ENCODE data around the gene MAP6. TPM values are rescaled to one million over a fixed set of nuclear protein-coding genes. Genes with fewer than 3 reads are reported as not detected.

Gene MAP6
- total RNA-seq, 2 experiments from 2014 or later, result not detected

DNA sequence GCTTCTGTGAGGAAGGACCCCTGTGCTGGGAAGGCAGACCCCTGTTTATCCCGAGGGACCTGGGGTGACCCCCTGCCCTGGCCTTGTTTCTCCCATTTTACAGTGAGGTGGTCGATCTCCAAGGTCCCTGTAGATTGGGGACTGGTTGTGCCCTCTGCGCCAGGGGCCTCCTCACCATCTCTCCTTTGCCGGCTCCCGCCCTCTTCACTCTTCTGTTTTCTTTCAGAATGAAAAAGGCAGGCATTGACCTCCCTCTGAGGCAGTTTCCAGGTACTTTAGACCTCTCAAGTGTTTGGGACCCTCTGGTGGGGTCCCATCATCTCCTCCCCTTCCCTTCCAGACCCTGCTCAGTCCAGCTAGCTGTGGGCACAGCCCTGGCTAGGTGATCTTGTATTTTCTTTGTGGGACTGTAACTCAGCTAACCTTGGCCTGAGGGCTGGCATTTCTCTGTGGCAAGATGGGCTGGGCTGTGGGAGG, 105.3 kb downstream of the MAP6 start:
- ChIA-PET POLR2A (no interaction called here), CTCF (interaction anchor here (0.8 kb wide), 1 partner anchor 12 kb away, joined by 3 read pairs; no protein-coding TSS in a partner anchor)
- DNase-seq (no peak), ATAC-seq (no peak)
- H3K27me3 Mint-ChIP-seq (ENCODE audit: low read depth), result peaks cover 2% of the 10 kb centered on the region
- peak overlapping the region; percentile 96 for H3K4me3 Mint-ChIP-seq
- peaks cover 3% of the 10 kb centered on the region for H3K36me3 Mint-ChIP-seq (ENCODE audit: low read depth)
- peaks cover 64% of the 10 kb centered on the region for H3K4me1 Mint-ChIP-seq (ENCODE audit: low read depth)
- H3K9me3 Mint-ChIP-seq (ENCODE audit: insufficient read depth), result no peaks in the 10 kb centered on the region
- peak overlapping the region; percentile 97 for H3K27ac Mint-ChIP-seq

DNA sequence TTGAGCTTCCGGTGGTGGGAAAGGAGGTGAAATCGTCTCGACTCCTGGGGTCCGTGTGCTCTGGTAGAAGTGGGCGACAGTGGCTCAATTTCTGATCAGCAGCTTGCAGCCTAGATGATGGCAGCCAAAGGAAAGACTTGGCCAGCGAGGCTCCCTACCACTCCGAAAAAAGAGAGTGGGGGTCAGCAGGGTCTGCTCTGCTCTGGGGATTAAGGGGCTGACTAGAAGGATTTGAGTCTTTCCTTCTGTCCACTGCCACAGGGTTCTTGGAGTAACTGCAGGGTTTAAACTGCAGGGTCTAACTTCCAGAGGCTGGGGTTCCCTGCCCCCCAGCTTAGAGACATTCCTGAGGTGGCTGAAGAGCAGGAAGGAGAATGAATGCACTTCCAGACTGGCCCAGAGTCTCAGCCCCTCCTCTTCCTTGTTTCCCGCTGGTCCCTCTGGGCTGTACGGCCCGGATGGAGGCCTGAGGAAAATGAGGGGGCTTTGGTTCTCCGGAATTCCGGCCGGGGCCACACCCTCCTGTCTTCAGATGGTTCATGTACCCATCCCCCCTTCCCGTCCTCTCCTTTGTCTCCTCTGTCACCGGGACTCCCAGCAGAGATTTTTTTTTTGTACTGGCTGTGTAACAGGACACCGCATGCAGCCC, 105.9 kb downstream of the MAP6 start:
- CTCF ChIA-PET, result interaction anchor here (0.7 to 0.9 kb wide), 2 partner anchors 15 to 37 kb away, joined by 3 read pairs; partner anchors contain the start of gene GDPD5
- Mint-ChIP-seq H3K36me3 (ENCODE audit: low read depth) (no peaks in the 10 kb centered on the region), H3K4me3 (peak overlapping the region; percentile 96), H3K27ac (peak overlapping the region; percentile 97), H3K9me3 (ENCODE audit: insufficient read depth) (no peaks in the 10 kb centered on the region), H3K27me3 (ENCODE audit: low read depth) (peaks cover 2% of the 10 kb centered on the region), H3K4me1 (ENCODE audit: low read depth) (peaks cover 64% of the 10 kb centered on the region)
- POLR2A ChIA-PET, result interaction anchor here (0.8 to 1.5 kb wide), 5 partner anchors 11 to 288 kb away, joined by 3 read pairs; no protein-coding TSS in a partner anchor
- ATAC-seq (no peak), DNase-seq (no peak)

DNA sequence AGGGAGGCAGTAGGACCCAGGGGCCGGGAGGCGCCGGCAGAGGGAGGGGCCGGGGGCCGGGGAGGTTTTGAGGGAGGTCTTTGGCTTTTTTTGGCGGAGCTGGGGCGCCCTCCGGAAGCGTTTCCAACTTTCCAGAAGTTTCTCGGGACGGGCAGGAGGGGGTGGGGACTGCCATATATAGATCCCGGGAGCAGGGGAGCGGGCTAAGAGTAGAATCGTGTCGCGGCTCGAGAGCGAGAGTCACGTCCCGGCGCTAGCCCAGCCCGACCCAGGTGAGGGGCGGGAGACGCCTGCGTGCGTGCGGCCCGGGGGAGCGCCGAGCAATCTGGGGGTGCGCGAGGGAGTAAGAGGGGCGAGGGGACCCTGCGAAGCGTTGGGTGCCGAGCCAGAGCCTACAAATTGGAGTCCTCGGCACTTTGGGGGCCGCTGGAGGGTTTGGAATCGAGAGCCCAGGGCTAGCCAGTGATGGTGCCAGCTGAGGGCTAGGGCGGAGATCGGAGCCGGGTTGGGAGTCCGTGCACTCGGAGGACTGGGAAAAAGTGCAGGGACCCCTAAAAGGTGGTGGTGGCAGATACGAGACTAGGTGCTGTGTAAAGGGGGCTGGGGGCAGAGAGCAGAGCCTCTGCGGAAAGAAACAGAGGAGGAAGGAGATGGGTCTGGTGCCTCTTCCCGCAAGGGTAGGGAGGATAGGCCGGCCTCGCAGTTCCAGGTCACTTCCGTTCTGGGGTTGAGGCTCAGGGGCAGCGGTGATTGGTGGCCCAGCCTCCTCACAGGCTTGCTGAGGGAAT, 106.6 kb downstream of the MAP6 start, which contains the start of gene SERPINH1:
Gene SERPINH1 (plus strand): TSS at position 206 of the 788 bp plus-strand sequence. CDS start 4,097 bp downstream, outside the sequence.
- Mint-ChIP-seq H3K4me1 (ENCODE audit: low read depth) (peaks cover 64% of the 10 kb centered on the region), H3K27me3 (ENCODE audit: low read depth) (peaks cover 2% of the 10 kb centered on the region), H3K36me3 (ENCODE audit: low read depth) (no peaks in the 10 kb centered on the region), H3K27ac (peak within 1 kb of the TSS; percentile 97), H3K9me3 (ENCODE audit: insufficient read depth) (no peaks in the 10 kb centered on the region), H3K4me3 (peak within 1 kb of the TSS; percentile 96)
- ChIA-PET CTCF (interaction anchor here (0.7 to 1.9 kb wide), 3 partner anchors 15 to 36 kb away, joined by 3 to 6 read pairs (median 3); partner anchors contain the start of gene GDPD5), POLR2A (interaction anchor here (0.8 to 1.7 kb wide), 11 partner anchors 8 to 287 kb away, joined by 3 to 6 read pairs (median 3); no protein-coding TSS in a partner anchor)
- peak; percentile 76 for ATAC-seq
- peak; percentile 69 for DNase-seq

DNA sequence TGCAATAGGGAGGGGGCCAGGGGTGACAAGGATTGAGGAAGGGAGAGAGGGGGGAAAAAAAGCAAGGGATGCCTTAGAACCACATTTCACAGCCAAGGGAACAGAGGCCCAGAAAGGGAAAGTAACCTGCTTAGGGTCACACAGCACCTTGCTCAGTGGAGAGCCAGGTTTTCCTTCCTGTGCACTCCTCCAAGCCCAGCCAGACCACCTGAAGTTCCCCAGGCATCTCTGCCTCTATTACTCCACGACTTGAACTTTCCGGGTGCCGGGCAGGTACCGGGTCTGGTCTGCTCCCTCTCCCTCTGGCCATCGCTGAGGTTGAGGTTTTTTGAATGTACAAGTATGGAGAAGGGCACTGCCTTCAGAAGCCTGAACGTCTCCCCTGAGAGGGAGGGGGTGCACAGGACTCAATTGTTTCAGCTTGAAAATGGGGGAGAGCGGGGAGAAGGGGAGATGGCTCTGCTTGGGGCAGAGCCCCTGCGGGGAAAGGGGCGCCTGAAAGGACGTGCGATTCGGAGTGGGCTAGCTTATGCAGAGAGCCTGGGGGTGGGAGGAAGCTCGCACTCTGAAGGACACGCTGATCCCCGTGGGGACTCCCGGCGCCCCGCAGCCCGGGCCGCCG, 107.3 kb downstream of the MAP6 start:
- Mint-ChIP-seq H3K4me1 (ENCODE audit: low read depth) (peaks cover 59% of the 10 kb centered on the region), H3K9me3 (ENCODE audit: insufficient read depth) (no peaks in the 10 kb centered on the region), H3K27me3 (ENCODE audit: low read depth) (peaks cover 2% of the 10 kb centered on the region), H3K36me3 (ENCODE audit: low read depth) (no peaks in the 10 kb centered on the region), H3K27ac (peak overlapping the region; percentile 97), H3K4me3 (peak overlapping the region; percentile 96)
- ChIA-PET POLR2A (interaction anchor here (0.9 to 1.7 kb wide), 8 partner anchors 8 to 27 kb away, joined by 3 to 6 read pairs (median 3); no protein-coding TSS in a partner anchor), CTCF (interaction anchor here (1.4 to 1.9 kb wide), 2 partner anchors 15 to 313 kb away, joined by 3 to 6 read pairs; no protein-coding TSS in a partner anchor)
- no peak for DNase-seq
- peak; percentile 60 for ATAC-seq

DNA sequence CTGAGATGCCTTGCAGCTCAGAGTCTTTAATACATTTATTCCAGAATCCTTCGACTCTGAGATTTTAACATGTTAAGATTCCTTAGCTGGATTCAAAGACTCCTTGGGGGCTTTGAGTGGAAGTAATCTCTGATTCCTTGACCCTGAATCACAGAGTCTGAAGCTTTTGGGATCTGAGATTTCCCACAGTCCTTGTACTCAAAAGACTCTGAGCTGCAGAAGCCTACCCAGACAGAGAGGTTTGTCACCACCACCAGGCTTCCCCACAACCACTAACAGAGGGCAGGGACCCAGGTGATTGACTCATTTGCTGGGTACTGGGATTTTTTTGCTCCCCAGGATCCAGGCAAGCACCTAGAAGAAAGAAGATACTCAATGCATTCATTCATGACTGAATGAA, 108.2 kb downstream of the MAP6 start:
- Mint-ChIP-seq H3K4me1 (ENCODE audit: low read depth) (peaks cover 50% of the 10 kb centered on the region), H3K27ac (peak overlapping the region; percentile 67), H3K36me3 (ENCODE audit: low read depth) (no peaks in the 10 kb centered on the region), H3K4me3 (peak overlapping the region; percentile 96), H3K27me3 (ENCODE audit: low read depth) (peaks cover 2% of the 10 kb centered on the region), H3K9me3 (ENCODE audit: insufficient read depth) (no peaks in the 10 kb centered on the region)
- DNase-seq, result no peak
- ChIA-PET CTCF (interaction anchor here (1.4 to 1.9 kb wide), 2 partner anchors 14 to 312 kb away, joined by 3 to 6 read pairs; no protein-coding TSS in a partner anchor), POLR2A (interaction anchor here (0.5 to 1.7 kb wide), 4 partner anchors 8 to 92 kb away, joined by 3 to 6 read pairs (median 5); no protein-coding TSS in a partner anchor)
- no peak for ATAC-seq

DNA sequence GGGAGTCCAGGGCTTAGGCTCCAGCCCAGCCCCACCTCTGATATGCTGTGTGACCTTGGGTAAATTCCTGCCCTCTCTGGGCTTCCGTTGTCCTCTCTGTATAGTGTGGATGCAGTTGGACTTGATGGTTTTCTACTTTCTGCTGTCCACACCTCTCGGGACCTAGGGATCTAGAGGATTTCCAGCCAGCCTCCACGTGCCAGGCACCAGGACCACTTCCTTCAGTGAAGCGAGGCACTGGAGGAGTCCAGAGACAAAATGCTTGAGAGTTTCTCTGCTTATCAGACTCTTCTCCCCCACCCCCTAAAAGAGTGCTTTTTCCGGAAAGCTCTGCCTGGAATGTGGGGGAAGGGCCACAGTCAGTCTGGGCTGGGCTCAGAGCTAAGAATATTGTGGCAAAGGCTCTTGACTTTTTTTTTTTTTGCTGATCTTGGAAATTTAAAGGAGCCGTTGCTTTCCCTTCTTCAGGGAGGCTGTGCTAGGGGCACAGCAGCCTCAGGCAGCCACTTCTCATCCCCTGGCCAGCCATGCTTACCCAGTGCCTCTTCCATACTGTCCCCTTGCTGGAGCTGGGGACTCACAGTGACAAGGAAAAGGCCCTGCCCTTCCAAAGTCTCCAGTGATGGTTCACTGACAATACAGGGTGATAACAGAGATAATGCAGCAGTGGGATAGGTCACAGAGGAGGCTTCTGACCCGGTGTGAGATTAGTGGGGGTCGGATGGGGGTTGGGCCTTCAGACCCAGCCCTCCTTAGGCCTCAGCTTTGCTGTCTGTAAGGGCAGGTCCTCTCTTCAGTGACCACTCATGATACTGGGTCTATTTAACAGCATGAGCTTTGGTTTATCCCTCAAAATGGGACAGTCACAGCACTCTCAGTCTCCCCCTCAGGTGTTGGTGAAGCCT, 109.6 kb downstream of the MAP6 start:
- Mint-ChIP-seq H3K4me1 (ENCODE audit: low read depth) (peaks cover 36% of the 10 kb centered on the region), H3K27ac (no peak overlapping the region), H3K36me3 (ENCODE audit: low read depth) (no peaks in the 10 kb centered on the region), H3K27me3 (ENCODE audit: low read depth) (peaks cover 2% of the 10 kb centered on the region), H3K4me3 (no peak overlapping the region), H3K9me3 (ENCODE audit: insufficient read depth) (no peaks in the 10 kb centered on the region)
- DNase-seq (no peak), ATAC-seq (no peak)
- CTCF ChIA-PET, result interaction anchor here (1.7 kb wide), 1 partner anchor 12 kb away, joined by 3 read pairs; no protein-coding TSS in a partner anchor
- POLR2A ChIA-PET, result interaction anchor here (0.6 kb wide), 1 partner anchor 189 kb away, joined by 3 read pairs; no protein-coding TSS in a partner anchor

DNA sequence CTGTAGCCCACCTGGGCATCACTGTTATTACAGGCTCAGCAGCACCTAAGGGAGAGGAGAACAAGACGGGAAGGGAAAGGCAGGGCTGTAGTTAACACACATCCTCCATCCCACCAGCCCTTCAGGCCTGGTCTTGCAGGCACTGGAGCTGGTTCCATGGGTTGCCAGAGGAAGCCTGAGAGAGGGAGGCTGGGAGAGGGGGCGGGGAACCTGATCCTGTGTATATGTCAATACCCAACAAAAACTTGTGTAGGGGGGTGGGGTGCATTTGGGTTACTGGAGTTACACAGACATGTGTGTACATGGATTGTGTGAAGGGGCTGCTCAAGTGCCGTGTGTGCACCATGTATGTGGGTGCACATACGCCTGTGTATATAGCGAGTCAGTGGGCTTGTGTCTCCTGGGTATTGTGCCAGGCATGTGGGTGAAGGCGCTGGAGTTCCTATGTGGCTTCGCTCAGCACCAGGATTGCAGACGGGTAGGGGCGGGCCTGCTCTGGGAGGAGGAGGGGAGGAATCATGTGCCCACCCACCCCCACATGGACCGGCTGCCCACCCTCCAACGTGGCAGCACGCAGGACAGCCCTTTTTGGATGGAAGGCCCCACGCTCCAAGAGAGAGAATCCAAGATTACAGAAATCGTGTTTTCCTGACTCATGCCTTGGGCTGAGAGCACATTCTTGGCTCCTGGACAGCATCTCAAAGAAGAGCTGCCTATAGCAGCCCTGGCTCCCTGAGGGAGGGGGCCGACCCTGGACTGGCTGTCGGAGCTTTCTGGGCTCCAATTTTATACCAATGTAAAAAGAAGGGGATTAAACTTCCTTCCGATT, 111.0 kb downstream of the MAP6 start:
- POLR2A ChIA-PET, result no interaction called here
- Mint-ChIP-seq H3K9me3 (ENCODE audit: insufficient read depth) (no peaks in the 10 kb centered on the region), H3K27ac (no peak overlapping the region), H3K4me3 (no peak overlapping the region), H3K36me3 (ENCODE audit: low read depth) (no peaks in the 10 kb centered on the region), H3K4me1 (ENCODE audit: low read depth) (peaks cover 25% of the 10 kb centered on the region), H3K27me3 (ENCODE audit: low read depth) (peaks cover 2% of the 10 kb centered on the region)
- CTCF ChIA-PET, result no interaction called here
- ATAC-seq (no peak), DNase-seq (no peak)

DNA sequence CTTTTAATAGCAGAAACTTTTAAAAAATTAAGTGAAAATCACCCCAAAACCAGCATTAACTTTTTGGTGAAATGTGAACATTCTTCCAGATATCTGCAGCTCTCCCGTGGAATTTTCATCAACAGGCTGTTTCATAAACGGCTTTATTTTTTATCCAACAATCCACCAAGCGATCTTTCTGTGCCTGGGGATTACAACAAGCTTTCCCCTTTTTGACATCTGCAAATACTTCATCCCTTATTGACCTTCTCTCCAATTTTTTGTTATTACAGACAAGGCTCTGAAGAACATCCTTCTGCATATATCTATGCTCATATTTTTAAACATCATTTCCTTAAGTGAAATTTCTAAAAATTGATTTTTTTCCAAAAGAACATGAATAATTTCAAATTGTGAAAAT, 112.6 kb downstream of the MAP6 start:
- Mint-ChIP-seq H3K27me3 (ENCODE audit: low read depth) (peaks cover 2% of the 10 kb centered on the region), H3K36me3 (ENCODE audit: low read depth) (no peaks in the 10 kb centered on the region), H3K4me3 (no peak overlapping the region), H3K9me3 (ENCODE audit: insufficient read depth) (no peaks in the 10 kb centered on the region), H3K27ac (no peak overlapping the region), H3K4me1 (ENCODE audit: low read depth) (peaks cover 11% of the 10 kb centered on the region)
- no peak for ATAC-seq
- no peak for DNase-seq
- POLR2A ChIA-PET, result no interaction called here
- CTCF ChIA-PET, result no interaction called here

DNA sequence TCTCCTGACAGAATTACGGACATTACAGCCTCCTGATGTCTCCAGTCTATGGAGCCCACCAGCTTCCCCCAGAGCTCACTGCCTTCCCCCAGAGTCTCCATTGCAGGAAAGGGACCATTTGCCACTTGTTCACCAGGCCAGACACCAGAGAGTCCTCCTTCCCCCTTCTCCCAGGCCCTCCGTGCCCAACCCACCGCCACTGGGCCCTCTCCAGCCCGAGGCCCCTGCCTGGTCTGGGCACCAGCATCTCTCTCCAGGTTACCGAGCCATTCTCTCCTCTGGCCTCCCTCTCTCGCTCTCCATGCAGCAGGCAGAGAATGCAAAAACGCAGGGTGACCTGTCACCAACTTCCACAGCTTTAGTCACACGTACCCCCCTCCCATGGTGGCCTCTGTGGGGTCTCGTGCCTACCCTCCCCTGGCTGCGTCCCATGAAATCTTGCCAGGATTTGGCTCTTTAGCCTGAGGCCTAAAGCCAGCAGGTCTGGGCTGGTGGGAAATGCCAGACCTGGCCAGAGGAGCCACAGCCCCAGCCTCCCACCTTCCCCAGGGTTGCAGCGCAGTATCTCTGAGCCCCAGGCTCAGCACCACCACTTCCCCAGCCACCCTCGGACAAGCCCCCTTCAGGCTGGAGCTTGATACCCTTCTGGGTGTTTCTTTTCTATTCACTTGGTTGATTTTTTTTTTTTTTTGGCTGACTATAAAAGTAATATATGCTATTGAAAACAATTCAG, 113.6 kb downstream of the MAP6 start:
- POLR2A ChIA-PET, result interaction anchor here (0.6 kb wide), 2 partner anchors 21 to 123 kb away, joined by 3 to 4 read pairs; no protein-coding TSS in a partner anchor
- no peaks in the 10 kb centered on the region for H3K9me3 Mint-ChIP-seq (ENCODE audit: insufficient read depth)
- ATAC-seq, result no peak
- peaks cover 2% of the 10 kb centered on the region for H3K4me1 Mint-ChIP-seq (ENCODE audit: low read depth)
- H3K36me3 Mint-ChIP-seq (ENCODE audit: low read depth), result no peaks in the 10 kb centered on the region
- CTCF ChIA-PET, result no interaction called here
- no peak overlapping the region for H3K4me3 Mint-ChIP-seq
- no peak for DNase-seq
- H3K27me3 Mint-ChIP-seq (ENCODE audit: low read depth), result peaks cover 2% of the 10 kb centered on the region
- H3K27ac Mint-ChIP-seq, result no peak overlapping the region
